GM12873 (cell line): ENCODE measurements around the gene AHDC1.
A peak's percentile ranks its signal among the peaks of the same experiment; 100 is the strongest.

Experiments
- TF ChIP-seq, protein P1 (sequence below): IDR thresholded peaks from 2 replicates; pipeline ENCODE4 v1.5.1; 2012; ENCODE audit warnings: low read depth, mild to moderate bottlenecking, moderate library complexity, low read length, control low read depth; ENCODE audit not compliant: insufficient read depth; ENCODE audit errors: missing control alignments

The AHDC1 gene

DNA sequence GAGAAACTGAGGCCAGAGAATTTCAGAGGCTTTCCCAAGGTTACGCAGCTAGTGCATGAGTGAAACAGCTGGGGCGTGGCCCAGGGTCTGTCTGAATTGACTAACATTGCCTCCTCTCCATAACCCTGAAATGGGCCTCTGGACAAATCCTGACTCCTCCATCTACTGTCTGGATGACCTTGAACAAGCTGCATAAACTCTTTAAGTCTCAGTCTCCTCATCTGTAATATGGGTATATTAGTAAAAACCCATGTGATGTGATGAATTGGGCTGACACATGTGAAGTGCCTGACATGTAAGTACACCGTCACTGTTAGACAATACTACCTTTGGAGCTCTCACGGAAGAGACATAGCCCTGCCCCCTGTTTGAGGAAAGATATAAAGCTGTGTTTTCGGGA is 43.4 kb upstream of the AHDC1 start:
- TF ChIP-seq, protein P1, sequence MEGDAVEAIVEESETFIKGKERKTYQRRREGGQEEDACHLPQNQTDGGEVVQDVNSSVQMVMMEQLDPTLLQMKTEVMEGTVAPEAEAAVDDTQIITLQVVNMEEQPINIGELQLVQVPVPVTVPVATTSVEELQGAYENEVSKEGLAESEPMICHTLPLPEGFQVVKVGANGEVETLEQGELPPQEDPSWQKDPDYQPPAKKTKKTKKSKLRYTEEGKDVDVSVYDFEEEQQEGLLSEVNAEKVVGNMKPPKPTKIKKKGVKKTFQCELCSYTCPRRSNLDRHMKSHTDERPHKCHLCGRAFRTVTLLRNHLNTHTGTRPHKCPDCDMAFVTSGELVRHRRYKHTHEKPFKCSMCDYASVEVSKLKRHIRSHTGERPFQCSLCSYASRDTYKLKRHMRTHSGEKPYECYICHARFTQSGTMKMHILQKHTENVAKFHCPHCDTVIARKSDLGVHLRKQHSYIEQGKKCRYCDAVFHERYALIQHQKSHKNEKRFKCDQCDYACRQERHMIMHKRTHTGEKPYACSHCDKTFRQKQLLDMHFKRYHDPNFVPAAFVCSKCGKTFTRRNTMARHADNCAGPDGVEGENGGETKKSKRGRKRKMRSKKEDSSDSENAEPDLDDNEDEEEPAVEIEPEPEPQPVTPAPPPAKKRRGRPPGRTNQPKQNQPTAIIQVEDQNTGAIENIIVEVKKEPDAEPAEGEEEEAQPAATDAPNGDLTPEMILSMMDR = no peak

DNA sequence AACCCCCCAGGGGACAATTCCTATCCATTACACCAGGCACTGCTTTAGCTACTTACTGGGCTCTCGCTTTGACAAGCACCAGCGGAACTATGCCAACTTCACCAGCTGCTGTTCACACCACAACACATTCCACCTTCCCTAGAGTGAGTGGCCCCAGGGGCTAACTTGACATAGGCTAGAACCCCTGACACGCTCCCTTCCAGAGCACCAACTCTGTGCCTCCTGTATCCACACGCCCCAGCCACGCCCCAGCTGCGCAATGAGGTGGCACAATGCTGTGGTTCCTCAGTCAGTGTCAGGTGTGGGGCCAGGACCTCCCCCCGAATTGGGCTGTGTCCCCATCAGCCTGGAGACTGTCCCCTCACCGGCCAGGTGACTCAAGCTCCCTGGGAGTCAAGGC is 42.7 kb upstream of the AHDC1 start:
- TF ChIP-seq, protein P1 = no peak

DNA sequence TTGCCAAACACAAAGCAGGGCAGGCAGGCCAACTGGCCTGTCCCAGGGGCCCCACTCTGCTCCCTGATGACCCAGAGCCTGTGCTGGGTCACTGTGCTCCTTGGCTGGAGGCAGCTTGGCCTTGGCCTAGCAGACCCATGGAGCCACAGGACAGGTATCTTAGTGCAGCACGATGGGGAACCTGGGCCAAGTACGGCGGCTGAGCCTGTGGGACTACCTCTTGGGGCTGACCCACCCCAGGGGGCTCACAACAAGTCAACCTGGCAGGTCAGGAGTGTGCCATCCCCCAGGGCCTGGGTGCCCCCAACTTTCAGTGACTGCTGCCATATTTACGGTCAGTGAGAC is 41.1 kb upstream of the AHDC1 start:
- TF ChIP-seq, protein P1 = peak; percentile 8

DNA sequence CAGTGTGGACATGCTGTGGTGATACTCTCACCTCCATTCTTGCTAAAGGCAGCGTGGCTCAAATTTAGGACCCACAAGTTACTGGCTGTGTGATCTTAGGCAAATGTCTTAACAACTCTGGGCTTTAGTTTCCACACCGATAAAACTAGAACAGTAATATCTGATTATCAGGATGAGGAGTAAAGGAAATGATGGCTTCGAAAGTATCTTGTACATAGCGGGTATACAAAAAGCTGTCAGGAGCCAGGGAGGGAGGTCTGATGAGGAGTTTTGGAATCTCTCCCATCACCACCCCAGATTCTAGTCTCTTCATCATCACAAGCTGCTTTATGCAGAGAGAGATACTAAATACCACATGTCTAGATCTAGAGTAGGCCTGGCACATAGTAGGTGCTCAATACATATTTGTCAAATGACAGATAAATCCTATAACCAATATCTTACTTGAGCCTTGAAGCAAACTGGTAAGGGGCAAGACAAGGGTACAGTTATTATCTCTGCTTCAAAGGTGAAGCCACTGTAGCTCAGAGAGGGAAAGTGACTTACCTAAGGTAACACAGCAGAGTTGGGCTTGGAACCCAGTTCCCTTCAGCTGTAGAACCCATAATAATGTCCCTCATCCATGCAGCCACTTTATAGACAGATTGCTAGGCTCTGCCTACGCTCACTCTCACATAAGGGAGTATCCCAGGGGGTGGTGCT is 40.6 kb upstream of the AHDC1 start:
- TF ChIP-seq, protein P1 = no peak

DNA sequence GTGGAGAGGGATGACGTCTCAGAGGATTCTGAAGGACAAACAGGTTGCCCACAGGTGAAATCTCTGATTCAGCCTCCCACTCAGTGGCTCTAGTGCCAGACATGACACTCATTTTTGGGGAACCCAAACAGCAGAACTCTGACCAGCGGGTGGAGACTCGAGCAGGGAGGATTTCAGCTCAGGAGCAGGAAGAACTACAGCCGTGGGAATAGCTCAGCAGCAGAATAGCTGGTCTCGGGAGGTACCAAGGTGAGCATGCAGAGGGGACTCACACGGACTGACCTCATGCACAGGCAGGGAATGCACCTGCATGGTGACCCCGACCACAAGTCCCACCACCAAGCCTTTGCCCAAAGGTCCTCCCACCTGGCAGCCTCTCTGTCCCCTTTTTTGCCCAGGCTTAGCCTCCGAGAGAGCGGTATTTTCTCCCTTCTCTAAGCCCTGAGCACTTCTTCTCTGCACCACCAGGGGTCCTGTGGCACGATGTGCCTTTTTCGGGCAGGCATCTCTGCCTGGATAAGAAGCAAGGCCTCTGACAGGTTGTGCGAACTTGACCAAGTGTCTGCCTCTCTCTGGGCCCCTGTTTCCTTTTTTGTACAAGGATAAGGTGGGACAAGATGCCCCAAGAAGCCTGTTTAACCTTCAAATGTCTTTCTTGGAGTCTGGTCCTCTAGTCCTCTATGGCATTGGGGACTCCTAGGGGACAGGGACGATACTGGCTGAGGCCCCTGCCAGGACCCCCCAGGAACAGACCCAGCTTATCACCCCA is 39.8 kb upstream of the AHDC1 start:
- TF ChIP-seq, protein P1 = peak; percentile 95

DNA sequence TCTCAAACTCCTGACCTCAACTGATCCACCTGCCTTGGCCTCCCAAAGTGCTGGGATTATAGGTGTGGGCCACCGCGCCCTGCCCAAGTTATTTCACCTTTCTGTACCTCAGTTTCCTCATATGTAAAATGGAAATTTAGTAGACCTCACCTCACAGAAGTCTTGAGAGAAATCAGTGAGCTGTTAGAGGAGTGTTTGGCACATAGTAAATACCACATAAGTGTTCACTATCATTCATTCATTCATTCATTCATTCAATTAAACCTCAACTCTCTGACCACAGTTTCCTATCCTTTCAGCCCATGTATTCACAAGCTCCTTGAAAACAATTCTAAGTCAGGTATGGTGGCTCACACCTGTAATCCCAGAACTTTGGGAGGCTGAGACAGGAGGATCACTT is 34.9 kb upstream of the AHDC1 start:
- TF ChIP-seq, protein P1 = no peak

DNA sequence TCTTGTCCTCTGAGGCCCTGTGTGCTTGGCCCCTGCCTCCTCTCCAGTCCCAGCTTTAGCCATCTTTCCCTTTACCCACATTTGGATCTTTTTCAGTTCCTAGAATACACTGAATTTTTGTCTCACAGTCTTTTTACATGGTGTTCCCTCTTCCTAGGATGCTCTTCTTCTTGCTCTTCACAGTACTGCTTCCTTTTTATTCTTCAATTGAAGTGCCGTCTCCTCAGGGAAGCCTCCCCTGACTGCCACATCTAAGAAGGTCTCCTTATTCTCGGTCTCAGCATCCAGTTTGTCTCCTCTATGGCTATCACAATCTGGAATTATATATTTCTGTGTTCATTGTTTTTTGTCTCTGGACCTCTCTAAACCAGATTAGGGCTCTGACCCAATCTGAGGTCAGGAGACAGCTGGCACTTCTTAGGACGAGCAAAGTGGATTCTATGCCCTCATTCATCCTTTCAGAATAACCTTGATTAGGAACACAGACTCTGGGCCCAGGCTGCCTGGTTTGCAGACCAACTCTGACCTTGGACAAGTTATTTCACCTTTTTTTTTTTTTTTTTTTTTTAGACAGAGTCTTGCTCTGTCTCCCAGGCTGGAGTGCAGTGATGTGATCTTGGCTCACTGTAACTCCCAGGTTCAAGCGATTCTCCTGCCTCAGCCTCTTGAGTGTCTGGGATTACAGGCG is 34.2 kb upstream of the AHDC1 start:
- TF ChIP-seq, protein P1 = no peak
